Measurements from ENCODE around the gene TUBD1.
"Not testable (repeated sequence)": the region's sequence is repeated elsewhere in the genome, so short reads cannot be mapped to it uniquely, and the experiment has no call there.

The TUBD1 gene

DNA sequence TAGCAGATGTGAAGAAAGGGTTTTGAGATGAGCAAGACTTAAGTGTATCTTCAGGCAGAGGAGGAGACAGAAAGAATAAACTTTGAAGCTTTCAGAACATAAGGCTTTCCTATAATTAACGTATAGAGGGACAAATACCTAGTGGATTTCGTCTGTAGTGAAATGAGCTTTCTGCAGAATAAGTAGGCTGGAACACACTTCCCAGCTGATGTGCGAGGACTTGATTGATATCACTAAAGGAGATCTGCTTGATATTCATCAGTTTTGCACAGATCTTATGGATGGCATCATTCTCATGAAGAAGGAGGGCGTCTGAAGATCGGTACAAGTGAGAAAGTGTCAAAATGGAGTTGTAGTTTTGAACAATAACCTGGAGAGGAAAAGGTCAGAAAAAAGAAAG lies 14.8 kb downstream of the TUBD1 start:
- no peak for DNase-seq (ENCODE audit: extremely low read depth in 1 of 2, low read depth in 1 of 2)

DNA sequence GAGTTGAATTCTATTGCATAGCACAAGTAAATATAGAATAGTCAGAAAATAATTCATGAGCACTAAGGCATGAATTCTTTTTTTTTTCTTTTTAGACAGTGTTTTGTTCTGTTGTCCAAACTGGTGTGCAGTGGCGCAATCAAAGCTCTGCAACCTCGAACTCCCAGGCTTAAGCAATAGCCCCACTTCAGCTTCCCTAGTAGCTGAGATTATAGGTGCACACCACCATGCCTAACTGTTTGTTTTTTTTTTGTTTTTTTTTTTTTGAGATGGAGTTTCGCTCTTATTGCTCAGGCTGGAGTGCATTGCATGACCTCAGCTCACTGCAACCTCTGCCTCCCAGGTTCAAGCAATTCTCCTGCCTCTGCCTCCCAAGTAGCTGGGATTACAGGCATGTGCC lies 16.6 kb downstream of the TUBD1 start:
- no peak for DNase-seq (ENCODE audit: extremely low read depth in 1 of 2, low read depth in 1 of 2)

DNA sequence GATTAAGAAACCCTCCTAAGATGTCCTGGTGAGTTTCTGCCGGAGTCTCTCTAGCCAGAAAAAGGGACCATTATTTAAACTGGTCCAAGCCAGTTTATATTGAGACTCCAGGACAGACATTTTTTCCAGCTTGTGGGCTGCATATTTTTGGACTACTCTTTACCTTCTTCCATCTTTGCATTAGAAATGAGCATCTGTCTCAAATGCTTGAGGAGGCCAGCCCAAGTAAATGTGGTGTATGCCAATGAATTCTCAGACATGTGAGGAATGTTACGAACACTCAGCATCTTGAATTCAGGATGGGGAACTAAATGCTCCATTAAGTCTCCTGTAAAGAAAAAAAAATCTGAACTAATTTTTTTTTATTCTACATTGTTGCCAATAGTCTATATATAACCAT lies 18.4 kb downstream of the TUBD1 start:
- no peak for DNase-seq (ENCODE audit: extremely low read depth in 1 of 2, low read depth in 1 of 2)

DNA sequence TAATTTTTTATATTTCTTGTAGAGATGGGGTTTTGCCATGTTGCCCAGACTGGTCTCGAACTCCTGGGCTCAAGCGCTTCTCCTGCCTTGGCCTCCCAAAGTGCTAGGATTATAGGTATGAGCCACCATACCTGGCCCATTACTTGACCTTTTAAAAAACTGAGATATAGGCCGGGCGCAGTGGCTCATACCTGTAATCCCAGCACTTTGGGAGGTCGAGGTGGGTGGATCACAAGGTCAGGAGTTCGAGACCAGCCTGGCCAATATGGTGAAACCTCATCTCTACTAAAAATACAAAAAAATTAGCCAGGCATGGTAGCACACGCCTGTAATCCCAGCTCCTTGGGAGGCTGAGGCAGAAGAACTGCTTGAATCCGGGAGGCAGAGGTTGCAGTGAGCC lies 19.3 kb downstream of the TUBD1 start:
- not testable (repeated sequence) for DNase-seq (ENCODE audit: extremely low read depth in 1 of 2, low read depth in 1 of 2)

DNA sequence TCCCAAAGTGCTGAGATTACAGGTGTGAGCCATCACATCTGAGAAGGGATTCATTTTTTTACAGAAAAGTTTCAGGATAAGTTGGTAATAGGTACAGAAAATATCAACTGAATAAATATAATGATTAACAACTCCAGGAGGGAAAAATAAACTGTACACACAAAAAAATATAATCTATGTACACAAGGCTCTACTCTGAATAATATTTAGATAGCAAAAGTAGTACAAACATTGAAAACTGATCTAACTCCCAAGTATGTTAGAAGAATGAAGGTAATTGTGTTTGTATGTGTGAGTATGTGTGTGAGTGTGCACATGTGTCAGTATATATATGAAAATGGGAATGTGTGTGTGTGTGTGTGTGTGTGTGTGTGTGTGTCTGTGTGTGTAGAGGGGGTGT lies 20.4 kb downstream of the TUBD1 start:
- DNase-seq (ENCODE audit: extremely low read depth in 1 of 2, low read depth in 1 of 2) = no peak

DNA sequence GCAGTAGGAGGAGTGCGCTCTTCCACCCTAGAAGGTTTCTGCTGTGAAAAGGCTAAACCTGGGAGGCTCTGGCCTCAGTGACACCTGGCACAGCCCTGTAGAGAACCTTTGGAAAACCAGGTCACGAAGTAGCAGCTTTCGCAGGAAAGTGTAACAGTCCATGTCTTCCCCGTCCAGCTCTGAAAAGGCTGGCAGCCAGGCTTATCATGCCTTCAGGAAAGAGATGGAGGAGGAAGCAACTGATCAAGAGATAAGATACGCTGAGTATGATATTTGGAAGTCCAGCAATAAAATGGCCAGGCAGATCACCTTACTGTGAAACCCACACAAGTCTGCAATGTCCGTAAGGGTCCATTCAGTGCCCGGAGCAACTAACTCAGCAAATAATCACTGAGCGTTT lies 22.3 kb downstream of the TUBD1 start:
- DNase-seq (ENCODE audit: extremely low read depth in 1 of 2, low read depth in 1 of 2) = no peak

DNA sequence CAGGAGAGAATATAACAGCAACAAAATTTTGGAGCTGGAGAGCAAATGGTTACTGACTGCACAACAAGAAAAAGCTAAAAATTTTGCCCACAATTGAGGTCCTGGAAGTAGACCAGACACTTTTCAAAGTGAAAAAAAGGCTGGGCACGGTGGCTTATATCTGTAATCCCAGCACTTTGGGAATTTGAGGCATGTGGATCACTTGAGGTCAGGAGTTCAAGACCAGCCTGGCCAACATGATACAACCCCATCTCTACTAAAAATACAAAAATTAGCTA lies 22.9 kb downstream of the TUBD1 start:
- no peak for DNase-seq (ENCODE audit: extremely low read depth in 1 of 2, low read depth in 1 of 2)

DNA sequence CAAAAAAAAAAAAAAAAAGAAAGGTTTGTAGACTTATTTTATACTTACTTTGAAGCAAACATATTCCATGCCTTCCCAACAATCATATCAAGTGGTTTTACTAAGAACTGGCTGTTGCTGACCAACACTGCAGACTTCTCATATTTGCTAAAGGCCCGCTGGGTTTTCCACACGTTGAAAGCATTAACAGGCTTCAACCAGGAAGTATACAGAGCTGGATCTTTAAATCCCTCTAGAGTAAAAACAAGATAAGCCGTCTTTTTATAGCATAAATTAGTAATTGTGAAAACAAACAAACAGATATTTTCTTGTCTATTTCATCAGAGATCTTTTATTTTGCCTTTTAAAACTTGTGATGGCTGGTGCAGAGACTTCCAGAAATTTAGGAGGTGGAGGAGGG lies 29.1 kb downstream of the TUBD1 start:
- no peak for DNase-seq (ENCODE audit: extremely low read depth in 1 of 2, low read depth in 1 of 2)

DNA sequence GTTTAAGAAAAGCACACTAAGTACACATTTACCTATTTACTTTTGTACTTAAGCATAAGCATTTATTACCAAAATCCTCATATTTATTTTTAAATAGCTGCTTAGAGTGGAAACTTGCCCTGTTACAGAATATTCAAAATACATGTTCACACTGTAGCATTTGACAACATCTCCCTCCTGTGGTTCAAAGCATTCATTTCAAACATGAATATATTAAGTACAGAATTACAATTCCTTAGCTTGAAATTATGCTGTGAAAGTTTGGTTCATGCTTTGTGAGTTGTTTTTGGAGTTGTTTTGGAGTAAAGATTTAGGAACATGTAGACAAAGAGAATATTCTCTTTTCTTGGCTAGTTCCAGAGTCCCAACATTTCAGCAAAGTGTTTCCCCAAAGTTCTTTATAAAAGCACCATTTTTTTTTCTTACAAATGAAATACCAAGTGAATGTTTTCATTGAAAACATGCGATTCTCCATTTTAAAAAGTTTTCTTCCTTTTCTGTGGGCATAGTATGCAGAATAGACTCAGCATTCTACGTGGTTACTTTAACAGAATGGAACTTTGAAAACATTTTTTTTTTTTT lies 33.2 kb downstream of the TUBD1 start:
- DNase-seq (ENCODE audit: extremely low read depth in 1 of 2, low read depth in 1 of 2) = no peak

DNA sequence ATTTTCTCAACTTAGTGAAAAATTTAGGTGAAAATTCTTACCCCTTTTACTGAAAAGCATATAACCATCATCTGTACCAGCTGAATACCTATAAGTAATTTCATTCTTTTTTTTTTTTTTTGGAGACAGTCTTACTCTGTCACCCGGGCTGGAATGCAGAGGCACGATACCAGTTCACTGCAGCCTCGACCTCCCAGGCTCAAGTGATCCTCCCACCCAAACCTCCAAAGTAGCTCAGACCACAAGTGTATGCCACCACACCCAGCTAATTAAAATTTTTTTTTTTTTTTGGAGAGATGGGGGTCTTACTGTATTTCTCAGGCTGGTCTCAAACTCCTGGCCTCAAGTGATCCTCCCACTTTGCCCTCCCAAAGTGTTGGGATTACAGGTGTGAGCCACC lies 33.8 kb downstream of the TUBD1 start:
- no peak for DNase-seq (ENCODE audit: extremely low read depth in 1 of 2, low read depth in 1 of 2)

DNA sequence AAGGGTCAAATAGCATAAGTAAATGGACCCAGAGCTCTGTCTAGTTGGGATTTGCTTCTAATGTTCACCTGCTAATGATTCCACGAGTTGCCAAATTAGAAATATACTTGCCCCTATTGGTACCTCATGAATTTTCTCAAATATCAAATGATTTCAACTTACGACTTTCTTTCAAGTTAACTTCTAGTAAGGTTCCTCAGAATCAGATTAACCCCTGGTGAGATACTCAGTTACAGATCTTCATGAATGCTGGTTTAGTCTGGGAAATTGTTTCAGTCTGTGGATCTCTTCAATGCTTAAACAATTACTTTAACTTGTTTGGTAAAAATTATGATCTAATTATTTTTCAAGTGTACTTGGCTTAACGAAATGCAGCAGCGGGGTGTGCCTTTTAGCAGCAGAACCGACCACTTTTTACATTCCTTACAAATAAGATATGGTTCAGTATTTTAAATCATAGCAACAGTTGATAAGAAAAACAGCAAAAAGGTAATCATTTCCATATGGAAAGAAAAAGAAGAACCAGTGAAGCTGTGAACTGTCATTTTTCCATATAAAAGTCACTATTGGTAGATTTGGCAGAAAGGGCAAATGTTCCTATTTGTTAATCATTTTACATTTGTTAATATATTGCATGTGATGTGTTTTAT lies 34.5 kb downstream of the TUBD1 start:
- no peak for DNase-seq (ENCODE audit: extremely low read depth in 1 of 2, low read depth in 1 of 2)

DNA sequence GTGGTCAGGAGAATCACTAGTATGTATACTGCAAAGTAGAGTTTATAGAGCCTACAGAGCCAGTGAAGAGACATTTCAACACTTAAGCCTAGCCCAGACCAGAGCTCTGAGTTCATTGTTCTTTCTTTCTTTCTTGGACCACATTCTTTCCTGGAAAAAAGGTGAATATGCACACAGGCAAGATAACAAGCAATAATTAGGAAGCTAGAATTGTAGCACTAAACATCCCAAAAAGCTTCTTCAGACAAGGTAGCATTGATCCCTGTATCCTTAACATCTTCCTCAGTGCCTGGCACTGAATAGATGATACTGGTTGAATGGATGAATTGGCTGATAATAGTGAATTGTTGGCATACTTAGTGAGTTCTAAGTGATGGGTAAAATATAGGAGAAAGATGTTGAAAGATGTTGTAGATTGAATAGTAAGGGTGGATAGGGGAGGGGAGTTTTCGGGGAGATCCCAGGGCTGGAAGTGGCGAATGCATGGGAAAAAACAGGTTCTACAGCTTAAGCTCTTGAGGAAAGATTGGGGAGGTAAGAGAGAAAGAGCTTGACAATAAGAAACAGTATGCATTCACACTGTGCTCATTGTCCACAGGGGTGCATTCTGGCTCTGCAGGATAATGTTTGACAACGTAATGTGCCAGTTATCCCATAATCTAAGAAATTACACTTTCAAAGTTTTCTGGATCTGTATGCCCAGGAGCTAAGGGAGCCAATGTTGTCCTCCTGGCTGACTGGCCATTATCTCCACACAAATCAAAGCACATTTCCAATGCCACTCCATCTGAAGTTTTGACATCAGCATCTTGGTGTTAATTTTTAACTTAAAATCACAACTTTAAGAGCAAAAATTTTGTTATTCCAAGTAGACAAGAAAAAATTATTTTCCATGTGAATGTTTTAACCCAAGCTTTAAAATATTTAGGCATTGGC lies 35.6 kb downstream of the TUBD1 start:
- no peak for DNase-seq (ENCODE audit: extremely low read depth in 1 of 2, low read depth in 1 of 2)

DNA sequence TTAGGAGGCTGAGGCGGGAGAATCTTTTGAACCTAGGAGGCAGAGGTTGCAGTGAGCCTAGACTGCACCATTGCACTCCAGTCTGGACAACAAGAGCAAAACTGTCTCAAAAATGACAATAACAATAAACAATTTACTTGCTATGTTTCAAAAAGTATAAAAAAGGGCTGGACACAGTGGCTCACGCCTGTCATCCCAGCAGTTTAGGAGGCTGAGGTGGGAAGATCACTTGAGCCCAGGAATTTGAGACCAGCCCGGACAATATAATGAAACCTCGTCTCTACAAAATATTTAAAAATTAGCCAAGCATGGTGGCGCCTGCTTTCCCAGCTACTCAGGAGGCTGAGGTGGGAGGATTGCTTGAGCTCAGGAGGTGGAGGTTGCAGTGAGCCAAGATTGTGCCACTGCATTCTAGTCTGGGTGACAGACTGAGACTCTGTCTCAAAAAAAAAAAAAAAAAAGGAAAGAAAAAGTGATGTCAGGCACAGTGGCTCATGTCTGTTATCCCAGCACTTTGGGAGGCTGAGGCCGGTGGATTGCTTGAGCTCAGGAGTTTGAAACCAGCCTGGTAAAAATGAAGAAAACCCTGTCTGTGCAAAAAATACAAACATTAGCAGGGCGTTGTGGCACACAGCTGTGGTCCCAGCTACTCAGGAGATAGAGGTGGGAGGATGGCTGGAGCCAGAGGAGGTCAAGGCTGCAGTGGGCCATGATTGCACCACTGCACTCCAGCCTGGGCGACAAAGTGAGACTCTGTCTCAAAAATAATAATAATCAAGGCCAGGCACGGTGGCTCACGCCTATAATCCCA lies 38.6 kb downstream of the TUBD1 start:
- DNase-seq (ENCODE audit: extremely low read depth in 1 of 2, low read depth in 1 of 2) = not testable (repeated sequence)

DNA sequence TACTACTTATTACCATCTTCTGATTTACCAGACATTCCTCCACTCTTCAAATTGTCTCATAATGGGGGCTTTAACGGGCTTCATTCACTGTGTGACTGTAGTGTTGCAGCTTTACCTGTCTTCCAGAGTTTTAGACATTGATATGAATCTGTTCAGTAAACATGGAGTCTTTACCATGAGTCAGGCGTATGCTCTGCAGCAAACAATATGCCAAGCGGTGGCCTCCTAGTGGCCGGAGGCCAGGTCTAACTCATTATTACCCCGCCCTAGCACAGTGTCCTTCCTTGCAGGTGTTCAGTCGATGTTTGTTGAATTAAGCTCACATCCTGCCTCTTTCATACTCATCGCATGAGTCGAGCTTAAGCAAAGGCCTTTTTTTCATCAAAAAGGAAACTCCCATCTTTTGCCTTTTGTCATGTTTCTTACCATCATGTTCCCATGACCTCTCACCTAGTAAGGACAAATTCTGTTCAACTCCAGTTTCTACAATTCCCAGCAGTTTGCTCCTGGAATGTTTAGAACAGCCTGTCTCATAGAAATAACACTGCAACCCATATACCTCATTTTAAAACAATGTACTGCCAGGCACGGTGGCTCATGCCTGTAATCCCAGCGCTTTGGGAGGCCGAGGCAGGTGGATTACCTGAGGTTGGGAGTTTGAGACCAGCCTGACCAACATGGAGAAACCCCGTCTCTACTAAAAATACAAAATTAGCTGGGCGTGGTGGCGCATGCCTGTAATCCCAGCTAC lies 39.4 kb downstream of the TUBD1 start:
- no peak for DNase-seq (ENCODE audit: extremely low read depth in 1 of 2, low read depth in 1 of 2)

DNA sequence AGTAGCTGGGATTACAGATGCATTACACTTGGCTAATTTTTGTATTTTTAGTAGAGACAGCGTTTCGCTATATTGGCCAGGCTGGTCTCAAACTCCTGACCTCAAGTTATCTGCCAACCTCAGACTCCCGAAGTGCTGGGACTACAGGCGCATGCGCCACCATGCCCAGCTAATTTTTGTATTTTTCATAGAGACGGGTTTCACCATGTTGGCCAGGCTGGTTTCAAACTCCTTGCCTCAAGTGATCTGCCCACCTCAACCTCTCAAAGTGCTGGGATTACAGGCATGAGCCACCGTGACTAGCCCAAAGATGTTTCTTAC lies 39.9 kb downstream of the TUBD1 start:
- not testable (repeated sequence) for DNase-seq (ENCODE audit: extremely low read depth in 1 of 2, low read depth in 1 of 2)

DNA sequence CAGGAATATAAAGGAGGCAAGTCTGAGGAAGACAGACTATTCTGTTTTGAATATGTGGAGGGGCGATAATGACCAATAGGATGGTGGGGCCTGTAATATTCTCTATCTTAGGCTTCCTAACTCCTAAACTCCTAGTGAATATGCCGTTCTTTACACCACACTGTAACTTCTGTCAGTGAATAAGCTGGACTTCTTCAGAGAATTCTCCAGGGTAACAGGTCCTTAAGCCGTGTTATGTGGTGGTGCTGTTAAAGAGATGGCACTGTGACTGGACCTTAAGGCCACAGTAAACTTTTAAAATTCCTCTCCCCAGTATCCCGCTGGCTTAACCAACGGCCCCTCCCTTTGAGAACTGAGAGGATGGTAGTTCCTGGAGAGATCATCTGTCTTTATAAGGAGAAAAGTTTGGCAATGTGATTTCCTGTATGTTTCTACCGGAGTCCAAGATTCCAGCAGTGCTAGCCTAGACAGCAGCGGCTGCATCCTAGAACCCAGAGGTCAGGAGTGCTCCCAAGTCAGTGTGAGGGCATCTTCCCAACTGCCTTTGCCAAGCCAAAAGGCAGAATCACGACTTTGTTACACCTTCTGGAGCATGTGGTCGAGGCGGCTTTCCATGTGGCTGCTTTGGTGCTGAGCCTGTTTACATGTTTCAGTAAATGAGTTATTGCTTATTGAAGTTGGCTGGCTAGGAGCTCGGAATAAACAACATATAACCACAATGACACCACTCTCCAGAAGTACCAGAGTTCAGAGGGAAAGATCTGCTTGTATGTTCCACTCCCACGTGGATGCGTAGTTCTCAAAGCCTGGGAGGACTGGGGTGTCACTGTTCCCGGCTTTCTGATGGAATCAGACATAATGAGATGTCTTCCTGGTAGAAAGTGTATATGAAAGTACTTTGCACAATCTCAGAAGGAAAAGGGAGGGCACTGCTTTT lies 41.0 kb downstream of the TUBD1 start:
- DNase-seq (ENCODE audit: extremely low read depth in 1 of 2, low read depth in 1 of 2) = no peak

DNA sequence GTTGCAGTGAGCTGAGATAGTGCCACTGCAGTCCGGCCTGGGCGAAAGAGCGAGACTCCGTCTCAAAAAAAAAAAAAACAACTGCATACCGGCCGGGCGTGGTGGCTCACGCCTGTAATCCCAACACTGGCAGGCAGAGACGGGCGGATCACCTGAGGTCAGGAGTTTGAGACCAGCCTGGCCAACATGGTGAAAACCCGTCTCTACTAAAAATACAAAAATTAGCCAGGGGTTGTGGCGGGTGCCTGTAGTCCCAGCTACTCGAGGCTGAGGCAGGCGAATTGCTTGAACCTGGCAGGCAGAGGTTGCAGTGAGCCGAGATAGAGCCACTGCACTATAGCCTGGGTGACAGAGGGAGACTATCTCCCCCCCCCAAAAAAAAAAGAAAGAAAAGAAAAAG lies 42.4 kb downstream of the TUBD1 start:
- not testable (repeated sequence) for DNase-seq (ENCODE audit: extremely low read depth in 1 of 2, low read depth in 1 of 2)

DNA sequence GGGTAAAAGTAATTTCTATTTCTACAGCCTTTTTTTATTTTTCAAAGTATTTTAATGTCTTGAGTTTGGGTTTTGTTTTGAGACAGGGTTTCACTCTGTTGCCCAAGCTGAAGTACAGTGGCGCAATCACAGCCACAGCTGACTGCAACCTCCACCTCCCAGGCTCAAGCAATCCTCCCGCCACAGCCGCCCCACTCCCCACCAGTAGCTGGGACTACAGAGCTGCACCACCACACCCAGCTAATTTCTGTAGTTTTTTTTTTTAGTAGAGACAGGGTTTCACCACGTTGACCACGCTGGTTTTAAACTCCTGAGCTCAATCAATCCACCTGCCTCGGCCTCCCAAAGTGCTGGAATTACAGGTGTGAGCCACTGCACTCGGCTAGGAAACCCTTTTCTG lies 44.0 kb downstream of the TUBD1 start:
- peak; percentile 61 to 78 for DNase-seq (ENCODE audit: extremely low read depth in 1 of 2, low read depth in 1 of 2)

DNA sequence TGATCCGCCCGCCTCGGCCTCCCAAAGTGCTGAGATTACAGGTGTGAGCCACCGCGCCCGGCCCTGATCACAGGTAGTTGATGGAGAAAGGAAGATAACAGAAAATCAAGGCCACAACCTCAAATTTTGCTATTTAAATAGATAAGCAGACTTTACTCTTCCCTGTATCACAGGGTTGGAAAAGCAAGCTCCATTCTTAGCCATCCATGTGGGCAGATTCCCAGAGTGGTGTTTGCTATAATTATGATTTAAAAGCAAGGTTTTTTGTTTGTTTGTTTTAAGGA lies 44.4 kb downstream of the TUBD1 start:
- no peak for DNase-seq (ENCODE audit: extremely low read depth in 1 of 2, low read depth in 1 of 2)

All from stimulated activated CD8-positive, alpha-beta memory T cell treated with anti-CD3 and anti-CD28 coated beads, Interleukin-7, amount 100 ng/mL, for 48 hours (primary cell).